GM20000 (cell line): ENCODE results near the gene DLG3.

Experiments
- DNase-seq: peaks from one replicate; pipeline ENCODE4 v3.0.0; 2012; ENCODE audit warnings: low spot score
- CTCF ChIP-seq: IDR thresholded peaks from 2 replicates; pipeline ENCODE4 v1.5.1; 2012; ENCODE audit warnings: mild to moderate bottlenecking, control low read depth; ENCODE audit errors: extremely low read depth, missing control alignments

DLG3 gene

GRCh38 chrX:70554523-70554922 lies 109.9 kb downstream of the DLG3 start:
- no peak for DNase-seq
- TF ChIP-seq CTCF = no peak

- no peak for TF ChIP-seq CTCF
- DNase-seq = no peak
Observed at GRCh38 chrX:70554948-70555347, 110.3 kb downstream of the DLG3 start.
